NCI-H460 (cell line): ENCODE results near the gene ZNF714. TPM values are rescaled to one million over a fixed set of nuclear protein-coding genes. Genes with fewer than 3 reads are reported as not detected.

Experiments
- small RNA-seq, 2 experiments: library from RNA; depleted of rRNA; stranded (forward); fragments of <200 nt; gene quantifications; one replicate each; pipeline ENCODE3, GENCODE V24; 2014
- total RNA-seq: library from RNA; depleted of rRNA; stranded (reverse); fragments of >200 nt; shearing (Covaris generic); gene quantifications from 2 replicates; pipeline ENCODE4 v1.2.3, GENCODE V29; 2014; rRNA removed

The ZNF714 gene
- total RNA-seq, 1 experiment from 2014 or later, result 15.5 TPM

Small RNA genes within 50 kb of the gene (small RNA-seq; reads per million reads assigned to genes)
- 0.02 to 0.35 reads per million in 2 experiments for gene RNA5SP469

Other genes with a start within 250 kb of the ZNF714 start
- gene ZNF85, start 159.0 kb upstream of the ZNF714 start, total RNA-seq, result 0.40 and 0.42 TPM in 2 replicates
- gene ZNF430, start 61.5 kb upstream of the ZNF714 start, total RNA-seq, result 4.0 and 5.0 TPM in 2 replicates
- 3.6 and 5.6 TPM in 2 replicates for gene ZNF431, start 59.8 kb downstream of the ZNF714 start, total RNA-seq
- 3.7 and 6.6 TPM in 2 replicates for gene ZNF708, start 247.2 kb downstream of the ZNF714 start, total RNA-seq